ENCODE results near the gene RPL28.
A peak's percentile ranks its signal among the peaks of the same experiment; 100 is the strongest.
"Not testable (repeated sequence)": the region's sequence is repeated elsewhere in the genome, so short reads cannot be mapped to it uniquely, and the experiment has no call there.

The RPL28 gene

GRCh38 chr19:55398200-55398925 is 12.6 kb downstream of the RPL28 start:
- DNase-seq, result no peak

DNA sequence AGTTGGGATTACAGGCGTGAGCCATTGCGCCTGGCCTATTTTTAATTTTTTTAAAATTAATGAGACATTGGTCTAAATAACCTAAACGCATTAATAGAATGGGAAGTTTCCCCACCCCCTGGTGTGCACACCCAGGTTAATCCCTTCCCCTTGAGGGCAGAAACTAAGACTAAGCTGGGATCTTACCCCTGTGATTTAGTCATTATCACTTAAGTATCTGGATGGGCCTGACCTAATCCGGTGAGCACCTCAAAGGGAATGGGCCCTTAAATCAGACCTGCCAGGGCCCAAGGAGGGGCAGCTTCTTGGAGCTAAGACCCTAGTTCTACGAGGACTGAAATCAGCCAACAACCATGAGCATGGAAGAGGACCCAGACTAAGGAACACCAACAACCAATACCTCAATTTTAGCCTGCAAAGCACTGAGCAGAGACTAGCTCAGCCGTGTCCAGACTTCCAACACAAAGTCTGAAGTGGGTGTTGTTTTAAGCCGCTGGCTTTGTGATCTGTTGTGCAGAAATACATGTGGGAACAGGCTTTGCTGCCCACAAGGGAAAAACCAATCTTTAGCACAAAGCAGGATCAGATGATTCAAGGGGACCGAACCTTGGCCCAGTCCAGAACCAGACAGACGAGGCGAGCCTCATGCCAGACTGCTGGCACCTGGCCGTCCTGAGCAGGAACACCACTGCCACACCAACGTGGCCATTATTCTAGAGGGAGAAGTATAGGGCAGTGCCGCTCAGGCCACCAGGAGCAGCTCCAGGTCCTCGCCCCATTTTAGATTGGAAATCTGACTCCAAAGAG is 14.8 kb downstream of the RPL28 start:
- no peak for DNase-seq

DNA sequence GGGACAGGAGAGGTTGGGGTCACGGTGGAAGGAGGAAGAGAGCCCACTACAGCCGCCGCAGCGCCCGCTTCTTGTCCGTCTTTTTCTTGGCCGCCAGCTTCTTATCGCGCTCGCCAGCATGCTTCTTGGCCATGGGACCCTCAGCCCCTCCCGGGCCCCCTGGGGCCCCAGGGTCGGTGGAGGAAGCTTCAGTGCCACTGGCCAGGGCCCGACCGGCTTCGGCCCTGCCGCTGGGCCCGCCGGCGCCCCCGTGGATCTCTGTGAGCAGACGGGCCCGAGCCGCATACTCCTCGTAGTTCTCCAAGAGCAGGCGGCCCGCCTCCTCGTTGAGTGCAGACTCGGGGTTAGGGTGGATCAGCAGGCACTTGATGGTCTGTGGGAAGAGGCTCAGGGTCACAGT is 15.7 kb downstream of the RPL28 start:
- not testable (repeated sequence) for DNase-seq

GRCh38 chr19:55402509-55402908 is 16.8 kb downstream of the RPL28 start:
- no peak for DNase-seq

GRCh38 chr19:55405638-55406037 is 19.9 kb downstream of the RPL28 start:
- no peak for DNase-seq

GRCh38 chr19:55406091-55406825 is 20.5 kb downstream of the RPL28 start:
- no peak for DNase-seq

GRCh38 chr19:55406826-55407549 is 21.3 kb downstream of the RPL28 start:
- DNase-seq, result no peak

DNA sequence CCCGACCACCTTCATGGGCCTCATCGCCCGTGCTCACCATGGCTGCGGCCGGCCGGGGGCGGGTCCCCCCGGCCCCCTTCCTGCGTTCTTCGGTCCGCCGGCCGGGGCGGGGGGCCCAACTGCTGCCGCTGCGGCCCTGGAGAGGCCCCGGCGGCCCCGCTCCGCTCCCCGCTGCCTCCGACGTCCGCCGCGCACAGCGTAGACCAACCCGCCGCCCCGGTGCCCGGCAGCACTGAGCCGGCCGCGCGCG is 21.7 kb downstream of the RPL28 start, which contains the start of gene UBE2S:
Gene UBE2S, minus strand, starts transcription at position 239 of the 250 bp plus-strand sequence. Its CDS starts 199 bp downstream, at position 40.
- DNase-seq, result not testable (repeated sequence)

GRCh38 chr19:55407800-55408532 is 22.2 kb downstream of the RPL28 start:
- peak; percentile 95 for DNase-seq

- no peak for DNase-seq
Observed at GRCh38 chr19:55408533-55408872, 22.8 kb downstream of the RPL28 start.

GRCh38 chr19:55409179-55409578 is 23.4 kb downstream of the RPL28 start:
- DNase-seq, result not testable (repeated sequence)

- DNase-seq, result no peak
Observed at GRCh38 chr19:55410168-55410567, 24.4 kb downstream of the RPL28 start.

DNA sequence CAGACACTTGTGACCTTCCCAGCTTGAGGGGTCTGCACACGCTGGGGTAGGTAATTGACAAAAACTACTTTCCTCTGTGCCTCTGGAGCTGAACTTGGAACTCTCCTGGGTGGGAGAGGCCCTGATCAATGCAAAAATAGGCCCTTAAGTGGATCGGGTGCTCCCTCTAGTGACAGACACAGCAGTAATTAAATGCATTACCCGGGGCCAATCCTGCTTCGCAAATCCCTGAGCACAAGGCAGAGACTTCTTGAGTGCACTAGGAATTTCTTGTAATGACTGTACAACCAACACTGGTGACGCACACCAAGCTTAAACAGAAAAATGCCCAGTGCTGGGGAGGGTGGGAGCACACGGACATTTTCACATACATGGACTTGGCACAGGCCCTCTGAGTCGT is 32.5 kb downstream of the RPL28 start:
- DNase-seq, result peak; percentile 36

DNA sequence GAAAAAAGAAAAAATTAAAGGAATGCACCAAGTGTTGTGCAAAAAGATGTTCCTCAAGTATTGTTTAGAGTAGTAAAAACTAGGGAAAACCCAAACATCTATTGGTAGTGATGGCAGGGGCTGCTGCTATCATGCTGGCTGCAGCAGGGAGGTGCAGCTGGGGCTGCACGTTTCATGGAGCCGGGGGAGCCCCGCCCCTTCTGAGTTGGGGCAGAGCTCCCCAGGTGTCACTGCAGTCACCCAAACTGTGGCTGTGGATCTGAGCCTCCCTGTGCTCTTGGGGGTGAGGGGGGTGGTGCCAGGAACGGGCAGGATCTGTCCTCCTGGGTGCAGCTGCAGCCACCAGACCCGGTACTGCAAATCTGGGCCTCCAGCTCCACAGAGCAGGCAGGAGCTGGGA is 33.4 kb downstream of the RPL28 start:
- DNase-seq, result no peak

DNA sequence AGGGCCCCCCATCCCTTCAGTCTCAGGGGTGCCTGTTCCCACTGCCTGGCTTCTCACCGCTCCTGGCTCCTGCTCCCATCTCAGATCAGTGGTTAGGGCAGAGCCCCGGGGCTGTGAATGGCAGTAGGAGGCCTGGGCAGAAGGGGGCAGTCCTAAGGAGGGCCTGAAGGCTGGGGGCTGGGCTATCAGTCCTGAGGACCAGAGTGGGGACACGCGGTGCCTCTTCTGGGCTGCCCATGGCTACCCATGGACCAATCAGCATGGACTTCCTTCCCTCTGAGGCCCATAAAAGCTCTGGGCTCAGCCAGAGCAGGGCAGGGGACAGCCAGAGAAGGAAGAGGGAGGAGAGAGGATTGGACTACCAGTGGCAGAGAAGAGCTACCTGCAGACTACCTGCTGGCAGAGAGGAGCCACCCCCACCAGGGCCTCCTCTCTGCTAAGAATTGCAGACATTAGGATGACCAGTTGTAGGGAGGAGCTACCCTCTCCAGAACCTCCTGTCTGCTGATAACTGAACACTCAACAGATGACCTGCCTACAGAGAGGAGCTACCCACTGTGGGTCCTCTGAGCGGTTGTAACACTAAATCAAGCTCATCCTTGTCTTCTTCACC is 34.0 kb downstream of the RPL28 start:
- no peak for DNase-seq

GRCh38 chr19:55421281-55421680 is 35.5 kb downstream of the RPL28 start:
- DNase-seq, result peak; percentile 26

DNA sequence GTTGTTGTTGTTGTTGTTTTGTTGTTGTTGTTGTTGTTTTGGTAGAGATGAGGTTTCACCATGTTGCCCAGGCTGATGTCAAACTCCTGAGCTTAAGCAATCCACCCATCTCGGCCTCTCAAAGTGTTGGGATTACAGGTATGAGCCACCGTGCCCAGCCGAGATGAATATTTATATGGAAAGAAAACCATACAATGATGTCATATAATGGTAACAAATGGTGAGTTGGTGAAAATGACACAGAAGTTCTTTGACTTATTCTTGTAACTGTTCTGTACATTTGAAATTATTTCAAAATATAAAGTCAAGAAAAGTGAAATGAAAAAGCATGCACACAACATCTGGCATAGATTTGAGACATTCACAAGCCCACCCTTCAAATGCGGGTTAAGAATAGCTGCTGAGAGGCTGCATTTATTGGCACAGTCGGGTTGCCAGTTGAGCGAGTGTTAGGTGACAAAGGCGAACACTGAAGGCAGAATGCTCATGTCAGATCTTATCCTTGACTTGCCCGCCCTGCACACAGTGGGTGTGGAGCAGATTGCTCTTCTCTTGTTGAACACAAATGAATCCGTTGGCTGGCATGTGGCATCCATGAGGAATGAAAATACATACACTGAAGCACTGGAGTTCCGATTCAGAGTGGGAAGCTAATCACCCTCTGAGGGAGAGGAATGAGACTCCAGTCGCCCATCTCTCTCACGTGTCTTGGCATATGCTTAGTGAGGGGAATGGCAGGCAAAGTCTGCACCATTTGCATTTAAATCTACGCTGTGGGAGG is 37.7 kb downstream of the RPL28 start:
- no peak for DNase-seq

GRCh38 chr19:55424518-55424917 is 38.8 kb downstream of the RPL28 start:
- DNase-seq, result no peak

- DNase-seq, result no peak
Observed at GRCh38 chr19:55426042-55426441, 40.3 kb downstream of the RPL28 start.

- no peak for DNase-seq
Observed at GRCh38 chr19:55431183-55431582, 45.5 kb downstream of the RPL28 start.
